Mammary epithelial cell (primary cell): ENCODE results near the gene DFFB.

Source experiments
- EZH2 ChIP-seq: IDR thresholded peaks from 2 replicates; pipeline ENCODE4 v1.6.1; 2012; ENCODE audit warnings: low read length, inconsistent platforms, borderline replicate concordance
- TF ChIP-seq, protein P1 (sequence below), 2 donors: IDR thresholded peaks in 1 of 2; conservative IDR thresholded peaks in 1 of 2; 2 replicates each; pipeline ENCODE4 v1.5.1; 2011 to 2012; ENCODE audit warnings: inconsistent platforms in 2 of 2, low read length in 2 of 2, mild to moderate bottlenecking in 2 of 2, control low read depth in 1 of 2, low read depth in 1 of 2; ENCODE audit not compliant: insufficient read depth in 1 of 2; ENCODE audit errors: extremely low read depth in 1 of 2

DNA sequence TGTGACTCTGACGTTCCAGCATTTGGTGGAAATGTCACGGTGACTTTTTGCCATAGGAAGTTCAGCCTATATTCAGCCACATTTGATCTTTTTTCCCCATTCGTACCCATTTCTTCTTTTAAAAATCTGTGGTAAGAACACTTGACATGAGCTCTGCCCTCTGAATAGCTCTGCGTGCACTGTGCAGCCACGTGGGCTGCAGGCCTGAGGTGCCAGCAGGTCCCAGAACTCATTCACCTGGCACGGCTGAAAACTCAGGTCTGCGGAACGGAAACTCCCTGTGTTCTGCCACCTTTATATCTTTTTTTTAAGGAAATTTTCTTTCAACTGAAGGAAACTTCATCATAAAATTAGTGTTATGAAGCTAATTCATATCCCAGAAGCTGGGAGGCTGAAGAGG, 28.9 kb upstream of the DFFB start:
- TF ChIP-seq, protein P1, sequence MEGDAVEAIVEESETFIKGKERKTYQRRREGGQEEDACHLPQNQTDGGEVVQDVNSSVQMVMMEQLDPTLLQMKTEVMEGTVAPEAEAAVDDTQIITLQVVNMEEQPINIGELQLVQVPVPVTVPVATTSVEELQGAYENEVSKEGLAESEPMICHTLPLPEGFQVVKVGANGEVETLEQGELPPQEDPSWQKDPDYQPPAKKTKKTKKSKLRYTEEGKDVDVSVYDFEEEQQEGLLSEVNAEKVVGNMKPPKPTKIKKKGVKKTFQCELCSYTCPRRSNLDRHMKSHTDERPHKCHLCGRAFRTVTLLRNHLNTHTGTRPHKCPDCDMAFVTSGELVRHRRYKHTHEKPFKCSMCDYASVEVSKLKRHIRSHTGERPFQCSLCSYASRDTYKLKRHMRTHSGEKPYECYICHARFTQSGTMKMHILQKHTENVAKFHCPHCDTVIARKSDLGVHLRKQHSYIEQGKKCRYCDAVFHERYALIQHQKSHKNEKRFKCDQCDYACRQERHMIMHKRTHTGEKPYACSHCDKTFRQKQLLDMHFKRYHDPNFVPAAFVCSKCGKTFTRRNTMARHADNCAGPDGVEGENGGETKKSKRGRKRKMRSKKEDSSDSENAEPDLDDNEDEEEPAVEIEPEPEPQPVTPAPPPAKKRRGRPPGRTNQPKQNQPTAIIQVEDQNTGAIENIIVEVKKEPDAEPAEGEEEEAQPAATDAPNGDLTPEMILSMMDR (conservative IDR thresholded peaks at IDR 0.05 in 1 of 2, IDR thresholded peaks at IDR 0.05 in 1 of 2; ENCODE audit: extremely low read depth in 1 of 2, insufficient read depth in 1 of 2, low read depth in 1 of 2, low read length in 2 of 2): no peak
- TF ChIP-seq EZH2: no peak
